HEK293T (cell line): Measurements from ENCODE around the gene MTARC2.

ENCODE experiments used
- BHLHE40 ChIP-seq: fragments of 450-650 bp; IDR thresholded peaks from 2 replicates; pipeline ENCODE4 v1.6.1; 2016; ENCODE audit warnings: mild to moderate bottlenecking, moderate library complexity, borderline replicate concordance
- ZNF384 ChIP-seq: fragments of 450-650 bp; IDR thresholded peaks from 2 replicates; pipeline ENCODE4 v1.6.1; 2016

DNA sequence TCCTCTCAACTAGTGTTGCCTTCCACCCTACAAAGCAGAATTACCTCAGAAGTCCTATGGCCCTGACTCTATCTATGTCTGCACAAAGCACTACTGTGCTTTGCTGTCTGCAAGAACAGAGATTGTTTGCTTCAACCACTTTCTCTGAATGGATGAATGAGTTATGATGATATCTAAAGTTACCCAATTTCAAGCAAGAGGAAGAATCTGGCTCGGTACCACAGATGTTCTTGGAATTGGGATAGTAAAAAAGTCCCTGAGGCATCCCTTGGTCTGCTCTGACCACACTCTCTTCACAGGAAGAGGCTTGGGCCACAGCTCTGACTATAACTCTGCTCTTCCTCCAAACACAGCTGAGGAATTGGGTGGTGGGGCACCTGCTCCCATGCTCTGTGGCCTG lies 69.8 kb downstream of the MTARC2 start:
- no peak for TF ChIP-seq BHLHE40
- no peak for TF ChIP-seq ZNF384
